ENCODE data around the gene SARS2. TPM values are rescaled to one million over a fixed set of nuclear protein-coding genes. Genes with fewer than 3 reads are reported as not detected.
A peak's percentile ranks its signal among the peaks of the same experiment; 100 is the strongest.

The SARS2 gene
- total and polyA plus RNA-seq, 12 donors: 9.1 to 116 (median 35.4) TPM

DNA sequence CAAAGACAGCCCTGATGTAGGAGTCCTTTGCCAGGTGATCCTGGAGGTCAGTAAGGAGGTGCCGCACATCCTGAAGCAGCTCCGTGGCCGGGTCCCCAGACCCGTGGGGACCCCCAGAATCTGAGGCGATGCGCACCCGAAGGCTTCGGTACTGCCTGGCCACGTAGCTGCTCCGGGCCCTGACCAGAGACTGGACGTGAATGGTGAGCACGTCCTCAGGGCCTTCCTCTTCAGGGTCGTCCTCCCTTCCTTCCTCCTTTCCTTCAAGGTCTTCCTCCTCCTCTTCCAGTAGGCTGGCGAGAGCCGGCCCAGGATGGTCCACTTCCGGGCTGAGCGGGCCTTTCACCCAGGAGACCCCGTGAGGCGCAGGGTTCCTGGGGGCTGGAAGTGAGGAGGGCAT lies 60.0 kb downstream of the SARS2 start:
- Histone ChIP-seq H3K27me3 (no peaks in the 10 kb centered on the region), H3K4me1 (replicated peaks in 1 of 2) (peaks cover 11 to 16% of the 10 kb centered on the region in 2 donors), H3K4me3 (no peak overlapping the region), H3K27ac (no peak overlapping the region), H3K9me3 (replicated peaks in 1 of 3) (no peaks in the 10 kb centered on the region), H3K36me3 (replicated peaks in 1 of 2) (no peaks in the 10 kb centered on the region)
- DNase-seq: no peak
- intact Hi-C loops (cut with DNase I): no loop called here
- TF ChIP-seq, protein P1, sequence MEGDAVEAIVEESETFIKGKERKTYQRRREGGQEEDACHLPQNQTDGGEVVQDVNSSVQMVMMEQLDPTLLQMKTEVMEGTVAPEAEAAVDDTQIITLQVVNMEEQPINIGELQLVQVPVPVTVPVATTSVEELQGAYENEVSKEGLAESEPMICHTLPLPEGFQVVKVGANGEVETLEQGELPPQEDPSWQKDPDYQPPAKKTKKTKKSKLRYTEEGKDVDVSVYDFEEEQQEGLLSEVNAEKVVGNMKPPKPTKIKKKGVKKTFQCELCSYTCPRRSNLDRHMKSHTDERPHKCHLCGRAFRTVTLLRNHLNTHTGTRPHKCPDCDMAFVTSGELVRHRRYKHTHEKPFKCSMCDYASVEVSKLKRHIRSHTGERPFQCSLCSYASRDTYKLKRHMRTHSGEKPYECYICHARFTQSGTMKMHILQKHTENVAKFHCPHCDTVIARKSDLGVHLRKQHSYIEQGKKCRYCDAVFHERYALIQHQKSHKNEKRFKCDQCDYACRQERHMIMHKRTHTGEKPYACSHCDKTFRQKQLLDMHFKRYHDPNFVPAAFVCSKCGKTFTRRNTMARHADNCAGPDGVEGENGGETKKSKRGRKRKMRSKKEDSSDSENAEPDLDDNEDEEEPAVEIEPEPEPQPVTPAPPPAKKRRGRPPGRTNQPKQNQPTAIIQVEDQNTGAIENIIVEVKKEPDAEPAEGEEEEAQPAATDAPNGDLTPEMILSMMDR (IDR thresholded peaks at IDR 0.05): no peak
- TF ChIP-seq POLR2A (IDR thresholded peaks at IDR 0.05): no peak
- WGBS, 4 donors: 84 to 92% (median 86%) methylated on average over 19 of the region's 19 CpGs; no CpG with 5 or more reads in 1 of the 4 donors

DNA sequence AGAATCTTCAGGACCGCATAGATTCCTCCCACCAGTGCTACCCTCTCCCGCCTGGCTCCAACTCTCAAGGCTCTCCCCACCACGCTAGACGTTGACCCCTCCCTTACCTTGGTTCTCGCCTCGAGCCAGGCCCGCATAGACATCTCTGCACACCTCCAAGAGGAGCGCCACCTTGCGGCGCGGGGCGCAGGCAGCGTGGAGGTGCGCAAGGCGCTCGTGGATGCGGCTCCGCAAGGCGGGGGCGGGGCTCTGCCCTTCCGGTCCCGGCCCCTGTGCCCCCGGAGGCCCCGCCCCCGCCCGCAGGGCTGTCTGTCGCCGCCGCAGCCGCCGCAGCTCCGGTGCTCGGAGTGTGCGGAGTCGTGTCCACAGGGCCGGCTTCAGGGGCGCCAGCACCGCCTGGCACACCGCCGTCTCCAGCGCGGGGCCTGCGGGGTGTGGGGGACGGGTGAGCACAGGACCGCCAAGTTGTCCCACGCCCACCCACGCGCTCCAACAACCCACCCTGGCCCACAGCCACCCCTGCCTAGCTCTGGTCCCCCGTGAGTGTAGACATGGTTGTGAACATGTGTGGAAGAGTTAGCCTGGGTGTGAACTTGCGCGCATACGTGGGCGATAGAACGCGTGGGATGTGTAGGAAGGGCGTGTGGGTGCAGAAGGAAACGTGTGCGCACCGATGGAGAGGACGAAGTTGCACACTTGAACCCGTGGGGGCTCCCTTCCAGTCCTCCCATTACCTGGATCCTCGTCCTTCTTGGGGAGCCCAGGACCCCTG lies 60.5 kb downstream of the SARS2 start:
- DNase-seq: peak; percentile 68 to 93 (median 81)

DNA sequence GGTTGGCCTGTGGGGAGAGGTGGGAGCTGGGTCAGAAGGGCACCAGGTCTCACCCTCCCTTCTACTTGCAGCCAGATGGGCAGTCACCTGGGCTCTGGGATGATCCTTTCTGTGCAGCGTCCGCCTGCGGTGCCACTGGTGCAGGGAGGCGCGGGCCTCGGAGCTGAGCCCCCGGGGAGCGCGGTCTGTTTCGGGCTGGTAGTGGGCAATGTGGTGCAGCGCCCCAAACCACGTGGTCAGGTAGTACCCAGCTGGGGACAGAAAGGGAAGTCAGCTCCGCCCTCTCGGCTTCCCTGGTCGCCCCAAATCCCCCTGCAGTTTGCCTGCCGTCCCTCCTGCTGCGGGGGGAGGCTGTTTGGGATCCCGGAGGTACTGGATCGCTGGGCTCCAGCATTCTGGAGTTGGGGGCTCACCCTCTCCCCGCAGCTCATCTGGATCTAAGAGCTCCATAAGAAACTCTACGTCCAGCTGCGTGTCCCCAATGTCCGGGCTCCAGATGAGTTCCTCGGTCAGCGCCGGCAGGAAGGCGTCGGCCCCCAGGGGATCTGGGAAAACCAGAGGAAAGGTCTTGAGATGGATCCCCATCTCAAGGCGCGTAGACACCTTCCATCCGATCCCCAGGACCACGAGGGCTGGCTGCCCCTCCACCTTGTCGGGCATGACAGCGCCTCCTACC lies 61.3 kb downstream of the SARS2 start:
- no peak for DNase-seq
- TF ChIP-seq POLR2A (IDR thresholded peaks at IDR 0.05): no peak
- TF ChIP-seq, protein P1 (IDR thresholded peaks at IDR 0.05): no peak
- no peaks in the 10 kb centered on the region for H3K36me3 ChIP-seq (replicated peaks in 1 of 2)
- peak overlapping the region in 1 of 5 donors; percentile 6 for H3K27ac ChIP-seq
- intact Hi-C loops (cut with DNase I): no loop called here
- peak overlapping the region in 2 of 4 donors; percentile 18 to 58 for H3K4me3 ChIP-seq
- WGBS, 4 donors: 13 to 15% (median 14%) methylated on average over 10 to 34 of the region's 34 CpGs
- H3K4me1 ChIP-seq (replicated peaks in 1 of 2): peaks cover 11 to 16% of the 10 kb centered on the region in 2 donors
- no peaks in the 10 kb centered on the region for H3K9me3 ChIP-seq (replicated peaks in 1 of 3)
- H3K27me3 ChIP-seq: no peaks in the 10 kb centered on the region

More for the DNA sequence above, 60.5 kb downstream of the SARS2 start:
- no peaks in the 10 kb centered on the region for H3K27me3 ChIP-seq
- peak overlapping the region in 2 of 4 donors; percentile 18 to 58 for H3K4me3 ChIP-seq
- H3K9me3 ChIP-seq (replicated peaks in 1 of 3): no peaks in the 10 kb centered on the region
- peak overlapping the region in 1 of 5 donors; percentile 6 for H3K27ac ChIP-seq
- TF ChIP-seq, protein P1 (IDR thresholded peaks at IDR 0.05): peak; percentile 47 to 88 (median 77)
- TF ChIP-seq POLR2A (IDR thresholded peaks at IDR 0.05): no peak
- intact Hi-C loops (cut with DNase I): no loop called here
- WGBS, 4 donors: 17 to 44% (median 25%) methylated on average over 22 to 62 of the region's 62 CpGs
- H3K36me3 ChIP-seq (replicated peaks in 1 of 2): no peaks in the 10 kb centered on the region
- peaks cover 11 to 16% of the 10 kb centered on the region in 2 donors for H3K4me1 ChIP-seq (replicated peaks in 1 of 2)

DNA sequence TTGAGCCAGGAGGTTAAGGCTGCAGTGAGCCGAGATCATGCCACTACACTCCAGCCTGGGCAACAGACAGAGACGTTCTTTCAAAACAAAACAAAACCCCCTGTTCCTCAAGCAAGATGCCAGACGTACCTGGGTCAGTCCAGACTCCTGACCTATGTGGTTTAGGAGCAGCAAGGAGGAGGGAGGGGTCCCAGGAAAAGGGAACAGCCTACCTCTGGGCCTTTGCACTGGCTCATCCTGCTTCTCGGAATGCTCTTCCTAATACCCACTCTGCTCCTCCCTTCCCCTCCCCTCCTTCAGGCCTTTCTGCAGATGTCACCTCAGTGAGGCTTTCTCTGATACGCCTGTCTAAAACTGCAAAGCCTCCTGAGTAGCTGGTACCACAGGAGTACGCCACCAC lies 62.0 kb downstream of the SARS2 start:
- intact Hi-C loops (cut with DNase I): no loop called here
- no peaks in the 10 kb centered on the region for H3K27me3 ChIP-seq
- no peak for DNase-seq
- no peaks in the 10 kb centered on the region for H3K36me3 ChIP-seq (replicated peaks in 1 of 2)
- WGBS, 4 donors: 90 to 99% (median 92%) methylated on average over 6 of the region's 6 CpGs
- TF ChIP-seq POLR2A (IDR thresholded peaks at IDR 0.05): no peak
- TF ChIP-seq, protein P1 (IDR thresholded peaks at IDR 0.05): no peak
- no peak overlapping the region for H3K4me3 ChIP-seq
- no peak overlapping the region for H3K27ac ChIP-seq
- H3K4me1 ChIP-seq (replicated peaks in 1 of 2): peaks cover 11 to 16% of the 10 kb centered on the region in 2 donors
- no peaks in the 10 kb centered on the region for H3K9me3 ChIP-seq (replicated peaks in 1 of 3)

Data from adrenal gland (tissue), 12 donors.